T-helper 1 cell treated with Interleukin-12 subunit alpha and Interleukin-12 subunit beta and Interleukin-4 antibody, amounts not matched to agents 30 μg/mL and 1 μg/mL, for 36 hours (primary cell): ENCODE measurements around the gene EVA1C.
"Not testable (repeated sequence)": the region's sequence is repeated elsewhere in the genome, so short reads cannot be mapped to it uniquely, and the experiment has no call there.

ENCODE experiments used
- H3K27ac Mint-ChIP-seq: one replicate; pipeline ENCODE4 v1.8.0; 2021; ENCODE audit warnings: mild to moderate bottlenecking, mixed read lengths
- H3K27me3 Mint-ChIP-seq: one replicate; pipeline ENCODE4 v1.8.0; 2021; ENCODE audit warnings: low read depth, mixed read lengths
- H3K36me3 Mint-ChIP-seq: one replicate; pipeline ENCODE4 v1.8.0; 2021; ENCODE audit warnings: low read depth, mixed read lengths
- H3K4me1 Mint-ChIP-seq: one replicate; pipeline ENCODE4 v1.8.0; 2021; ENCODE audit warnings: low read depth, mixed read lengths
- H3K4me3 Mint-ChIP-seq: one replicate; pipeline ENCODE4 v1.8.0; 2021; ENCODE audit warnings: mild to moderate bottlenecking, moderate library complexity, mixed read lengths
- H3K9me3 Mint-ChIP-seq: one replicate; pipeline ENCODE4 v1.8.0; 2021; ENCODE audit warnings: mixed read lengths

The EVA1C gene

GRCh38 chr21:32506411-32506965, 94.0 kb downstream of the EVA1C start:
- H3K36me3 Mint-ChIP-seq, result not testable (repeated sequence)

GRCh38 chr21:32507342-32507919, 94.9 kb downstream of the EVA1C start:
- no peaks in the 10 kb centered on the region for H3K27me3 Mint-ChIP-seq
- H3K36me3 Mint-ChIP-seq, result no peaks in the 10 kb centered on the region
- H3K4me1 Mint-ChIP-seq, result peaks cover 1% of the 10 kb centered on the region
- H3K27ac Mint-ChIP-seq, result no peak overlapping the region
- peaks cover 10% of the 10 kb centered on the region for H3K9me3 Mint-ChIP-seq
- H3K4me3 Mint-ChIP-seq, result no peak overlapping the region

More at GRCh38 chr21:32506411-32506965, 94.0 kb downstream of the EVA1C start:
- H3K4me1 Mint-ChIP-seq, H3K27ac Mint-ChIP-seq, H3K27me3 Mint-ChIP-seq, H3K9me3 Mint-ChIP-seq, H3K4me3 Mint-ChIP-seq: not testable (repeated sequence)

DNA sequence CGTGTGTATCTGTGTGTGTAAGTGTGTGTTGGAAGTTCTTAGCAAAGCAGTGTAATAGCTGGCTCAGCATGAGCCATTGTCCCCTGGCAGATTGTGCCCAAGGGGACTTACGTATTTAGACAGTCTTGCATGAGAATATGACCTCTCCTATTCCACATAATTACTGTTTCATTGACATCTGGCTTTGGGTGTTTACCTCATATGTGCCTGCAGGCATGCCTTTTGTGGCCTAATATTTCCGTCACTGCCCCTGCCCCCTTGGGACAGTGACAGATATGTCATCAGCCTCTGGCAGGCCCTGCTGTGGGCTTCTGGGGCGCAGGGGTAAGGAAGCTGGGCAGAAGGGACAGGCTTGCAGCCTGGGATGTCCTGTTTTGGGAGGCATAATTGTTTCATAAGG, 95.5 kb downstream of the EVA1C start:
- not testable (repeated sequence) for H3K27me3 Mint-ChIP-seq, H3K9me3 Mint-ChIP-seq, H3K36me3 Mint-ChIP-seq, H3K4me1 Mint-ChIP-seq, H3K27ac Mint-ChIP-seq, H3K4me3 Mint-ChIP-seq

DNA sequence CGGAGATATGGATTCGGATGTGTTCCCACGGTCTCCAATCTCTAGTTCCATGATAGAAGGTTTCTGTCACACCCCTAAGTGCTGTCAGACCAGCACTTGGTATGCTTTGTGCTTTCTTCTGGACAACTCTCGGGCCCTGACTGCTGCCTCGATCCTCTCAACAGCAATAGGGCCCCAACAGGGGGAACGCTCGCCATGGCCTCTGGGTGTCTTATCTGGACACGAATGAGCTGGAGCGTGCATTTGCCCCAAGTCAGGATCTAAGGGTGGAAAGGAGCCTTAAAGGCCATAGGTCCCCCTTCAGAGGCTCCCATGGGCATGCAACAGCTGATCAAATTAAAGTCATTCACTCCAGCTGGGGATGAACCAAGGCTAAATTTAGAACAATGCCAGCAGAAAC, 96.1 kb downstream of the EVA1C start:
- no peaks in the 10 kb centered on the region for H3K36me3 Mint-ChIP-seq
- no peak overlapping the region for H3K4me3 Mint-ChIP-seq
- H3K9me3 Mint-ChIP-seq, result peaks cover 10% of the 10 kb centered on the region
- H3K27me3 Mint-ChIP-seq, result no peaks in the 10 kb centered on the region
- no peak overlapping the region for H3K27ac Mint-ChIP-seq
- peaks cover 1% of the 10 kb centered on the region for H3K4me1 Mint-ChIP-seq

GRCh38 chr21:32508975-32509374, 96.5 kb downstream of the EVA1C start:
- not testable (repeated sequence) for H3K4me1 Mint-ChIP-seq, H3K9me3 Mint-ChIP-seq, H3K27me3 Mint-ChIP-seq, H3K36me3 Mint-ChIP-seq, H3K27ac Mint-ChIP-seq, H3K4me3 Mint-ChIP-seq

GRCh38 chr21:32514275-32515055, 102.0 kb downstream of the EVA1C start:
- H3K4me1 Mint-ChIP-seq, result peaks cover 1% of the 10 kb centered on the region
- H3K4me3 Mint-ChIP-seq, result no peak overlapping the region
- H3K9me3 Mint-ChIP-seq, result no peaks in the 10 kb centered on the region
- H3K27ac Mint-ChIP-seq, result no peak overlapping the region
- H3K27me3 Mint-ChIP-seq, result no peaks in the 10 kb centered on the region
- no peaks in the 10 kb centered on the region for H3K36me3 Mint-ChIP-seq

GRCh38 chr21:32515874-32516273, 103.4 kb downstream of the EVA1C start:
- Mint-ChIP-seq H3K4me1 (no peaks in the 10 kb centered on the region), H3K36me3 (no peaks in the 10 kb centered on the region), H3K27ac (no peak overlapping the region), H3K9me3 (no peaks in the 10 kb centered on the region), H3K27me3 (no peaks in the 10 kb centered on the region), H3K4me3 (no peak overlapping the region)

DNA sequence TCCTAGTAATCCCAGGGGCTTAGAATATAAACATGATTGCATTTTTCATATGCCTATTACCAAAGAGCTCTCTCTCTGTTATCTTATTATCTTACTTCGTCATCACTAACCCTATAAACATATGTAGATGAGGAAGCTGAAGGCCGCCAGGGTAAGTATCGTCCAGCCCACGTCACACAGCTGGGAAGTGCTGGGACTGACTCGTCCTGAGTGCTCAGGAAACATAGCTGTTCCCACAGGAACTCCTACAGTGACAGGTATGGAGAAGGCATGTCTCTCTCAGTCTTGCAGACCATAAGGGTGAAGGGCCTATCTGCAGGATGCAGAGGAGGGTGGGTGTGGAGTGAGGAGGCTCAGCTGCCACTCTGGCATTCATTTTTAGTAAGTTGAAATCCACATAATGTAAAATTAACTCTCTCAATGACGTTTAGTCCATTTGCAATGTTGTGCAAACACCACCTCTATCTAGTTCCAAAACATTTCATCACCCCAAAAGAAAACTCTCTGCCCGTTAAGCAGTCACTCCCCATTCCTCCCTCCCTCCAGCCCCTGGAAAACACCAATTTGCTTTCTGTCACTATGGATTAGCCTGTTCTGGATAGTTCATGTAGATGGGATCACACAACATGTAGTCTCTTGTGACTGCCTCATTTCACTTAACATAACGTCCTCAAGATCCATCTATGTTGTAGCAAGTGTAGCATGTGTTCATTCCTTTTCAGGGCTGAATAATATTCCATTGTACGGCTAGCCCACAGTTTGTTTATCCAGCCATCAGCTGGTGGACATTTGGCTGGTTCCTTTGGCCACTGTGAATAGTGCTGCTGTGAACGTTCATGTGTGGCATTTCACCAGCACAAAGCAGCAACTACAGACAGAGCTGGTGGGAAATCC, 104.5 kb downstream of the EVA1C start:
- Mint-ChIP-seq H3K9me3 (no peaks in the 10 kb centered on the region), H3K4me1 (no peaks in the 10 kb centered on the region), H3K4me3 (no peak overlapping the region), H3K36me3 (no peaks in the 10 kb centered on the region), H3K27ac (no peak overlapping the region), H3K27me3 (no peaks in the 10 kb centered on the region)

DNA sequence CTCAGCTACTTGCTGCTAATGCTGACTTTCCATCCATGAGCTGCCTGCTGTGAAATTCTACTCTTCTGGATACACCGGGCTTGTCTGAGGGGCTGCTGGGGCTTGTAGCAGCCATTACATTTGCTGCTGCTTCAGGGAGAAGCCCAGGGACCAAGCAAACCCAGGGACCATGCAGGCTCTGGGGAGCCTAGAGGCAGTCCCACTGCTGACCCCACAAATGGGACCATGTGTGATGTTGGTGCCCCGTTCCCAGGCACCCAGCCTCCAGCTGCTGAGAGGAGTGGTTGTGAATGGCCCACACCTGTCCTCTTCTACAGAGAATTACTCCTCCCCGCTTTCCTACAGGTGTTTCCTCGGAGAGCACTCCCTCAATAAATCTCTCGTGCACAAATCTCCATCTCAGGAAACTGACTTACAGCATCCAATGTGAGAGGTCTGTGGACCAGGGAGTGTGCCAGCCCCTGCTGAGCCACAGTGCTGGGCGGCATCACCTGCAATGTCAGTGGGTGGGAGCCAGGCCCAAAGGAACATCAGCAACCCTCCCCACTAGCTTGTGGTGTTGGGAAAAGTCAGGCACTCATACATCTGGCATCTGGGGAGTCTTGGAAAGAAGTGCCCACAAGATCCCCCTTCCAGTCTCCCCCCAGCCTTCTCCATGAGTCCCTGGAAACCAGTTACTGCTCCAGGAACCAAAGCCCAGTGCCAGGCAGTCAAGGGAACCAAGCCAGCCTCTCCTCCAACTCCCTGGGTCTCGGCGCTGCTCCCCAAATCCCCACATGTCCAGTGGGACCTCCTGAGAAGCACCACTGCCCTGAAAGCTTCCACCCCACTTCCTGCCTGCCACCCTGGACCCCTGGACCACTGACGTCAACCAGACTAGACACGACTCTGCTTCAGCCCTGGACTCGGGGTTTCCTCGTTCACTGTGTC, 107.7 kb downstream of the EVA1C start:
- H3K9me3 Mint-ChIP-seq, result no peaks in the 10 kb centered on the region
- H3K4me1 Mint-ChIP-seq, result no peaks in the 10 kb centered on the region
- no peak overlapping the region for H3K27ac Mint-ChIP-seq
- no peaks in the 10 kb centered on the region for H3K27me3 Mint-ChIP-seq
- H3K4me3 Mint-ChIP-seq, result no peak overlapping the region
- no peaks in the 10 kb centered on the region for H3K36me3 Mint-ChIP-seq

- no peak overlapping the region for H3K4me3 Mint-ChIP-seq
- no peaks in the 10 kb centered on the region for H3K27me3 Mint-ChIP-seq
- H3K36me3 Mint-ChIP-seq, result no peaks in the 10 kb centered on the region
- H3K9me3 Mint-ChIP-seq, result no peaks in the 10 kb centered on the region
- no peaks in the 10 kb centered on the region for H3K4me1 Mint-ChIP-seq
- no peak overlapping the region for H3K27ac Mint-ChIP-seq
Measured at GRCh38 chr21:32520875-32521735, 108.6 kb downstream of the EVA1C start.

- no peaks in the 10 kb centered on the region for H3K4me1 Mint-ChIP-seq
- H3K9me3 Mint-ChIP-seq, result no peaks in the 10 kb centered on the region
- H3K4me3 Mint-ChIP-seq, result no peak overlapping the region
- no peak overlapping the region for H3K27ac Mint-ChIP-seq
- no peaks in the 10 kb centered on the region for H3K36me3 Mint-ChIP-seq
- H3K27me3 Mint-ChIP-seq, result no peaks in the 10 kb centered on the region
Measured at GRCh38 chr21:32521736-32522355, 109.3 kb downstream of the EVA1C start.

DNA sequence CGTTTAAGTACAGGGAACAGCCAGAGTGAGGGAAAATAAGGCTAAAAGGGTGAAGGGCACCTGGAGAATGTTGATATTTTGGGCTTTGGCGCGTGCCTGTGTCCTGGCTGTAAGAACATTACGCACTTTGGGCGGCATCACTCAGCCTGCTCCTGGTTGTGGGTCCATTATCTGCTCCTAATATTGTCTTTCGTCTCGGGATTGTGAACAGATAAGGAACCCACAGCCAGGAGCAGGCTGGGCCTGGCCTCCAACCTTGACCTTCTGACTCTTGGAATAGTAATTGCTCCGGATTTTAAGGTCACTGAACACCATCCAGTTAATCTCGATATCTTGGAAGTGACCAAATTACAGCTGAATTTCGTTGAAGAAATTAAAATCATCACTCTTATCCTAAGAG, 111.0 kb downstream of the EVA1C start:
- Mint-ChIP-seq H3K9me3 (no peaks in the 10 kb centered on the region), H3K4me1 (no peaks in the 10 kb centered on the region), H3K4me3 (no peak overlapping the region), H3K36me3 (no peaks in the 10 kb centered on the region), H3K27me3 (no peaks in the 10 kb centered on the region), H3K27ac (no peak overlapping the region)
